Measurements from ENCODE around the gene IKBKE. TPM values are rescaled to one million over a fixed set of nuclear protein-coding genes. Genes with fewer than 3 reads are reported as not detected.

The IKBKE gene
- total RNA-seq, 1 experiment from 2014 or later, result 6.6 TPM

DNA sequence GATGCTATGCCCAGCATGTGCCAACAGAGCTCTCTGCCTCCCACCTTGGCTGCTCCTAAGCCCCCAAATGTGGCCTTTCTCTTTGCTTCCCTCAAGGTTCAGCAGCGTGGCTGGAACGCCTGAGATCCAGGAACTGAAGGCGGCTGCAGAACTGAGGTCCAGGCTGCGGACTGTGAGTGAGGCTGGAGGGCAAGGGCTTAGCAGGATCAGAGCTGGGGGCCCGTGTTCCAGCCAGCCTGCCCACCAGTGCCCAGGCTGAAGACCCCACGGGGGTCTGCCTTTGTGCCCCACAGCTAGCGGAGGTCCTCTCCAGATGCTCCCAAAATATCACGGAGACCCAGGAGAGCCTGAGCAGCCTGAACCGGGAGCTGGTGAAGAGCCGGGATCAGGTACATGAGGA is 14.6 kb downstream of the IKBKE start:
- Histone ChIP-seq H2BK120ac (ENCODE audit: low read depth, low read length, poor library complexity, severe bottlenecking) (no peak overlapping the region), H3K14ac (ENCODE audit: insufficient read depth, low read length) (no peak overlapping the region), H3K4ac (ENCODE audit: low read depth, low read length) (no peak overlapping the region), H3K9me3 (ENCODE audit: control insufficient read depth, low read depth, low read length) (no peaks in the 10 kb centered on the region), H3K23me2 (ENCODE audit: insufficient read length, low read depth, low read length, poor library complexity, severe bottlenecking) (no peaks in the 10 kb centered on the region), H3K18ac (ENCODE audit: insufficient read length, low read depth, low read length) (no peak overlapping the region), H2AFZ (ENCODE audit: low read length) (no peak overlapping the region), H3K56ac (ENCODE audit: insufficient read length, low read depth, low read length) (no peak overlapping the region), H4K20me1 (ENCODE audit: control insufficient read depth, insufficient read depth, insufficient read length) (no peaks in the 10 kb centered on the region), H3K79me1 (ENCODE audit: insufficient read depth, low read depth, low read length, poor library complexity, severe bottlenecking) (no peaks in the 10 kb centered on the region), H4K8ac (replicated peaks; ENCODE audit: insufficient read length, low read depth, low read length) (no peak overlapping the region), H2BK15ac (ENCODE audit: low read depth, low read length) (no peak overlapping the region), H3K23ac (ENCODE audit: insufficient read length, low read depth, low read length) (no peak overlapping the region), H3K4me2 (ENCODE audit: insufficient read depth, insufficient read length, low read length) (no peak overlapping the region), H2AK5ac (ENCODE audit: insufficient read length, low read length) (no peak overlapping the region), H3K27ac (ENCODE audit: insufficient read length, low read depth, low read length) (no peak overlapping the region), H2BK12ac (ENCODE audit: insufficient read length, low read depth, low read length) (no peak overlapping the region), H2BK5ac (ENCODE audit: insufficient read length, low read length) (no peak overlapping the region), H2BK20ac (ENCODE audit: low read depth, low read length, poor library complexity, severe bottlenecking) (no peak overlapping the region), H3K79me2 (ENCODE audit: insufficient read depth, low read length) (no peaks in the 10 kb centered on the region), H3K9ac (ENCODE audit: extremely low read depth, insufficient read length, low read length) (no peak overlapping the region), H3K4me1 (ENCODE audit: insufficient read depth, low read length) (no peaks in the 10 kb centered on the region), H4K91ac (ENCODE audit: insufficient read length, low read depth, low read length) (no peak overlapping the region), H3T11ph (ENCODE audit: low read length) (no peak overlapping the region), H3K27me3 (ENCODE audit: insufficient read depth, low read length) (no peaks in the 10 kb centered on the region), H4K5ac (ENCODE audit: insufficient read length, low read depth, low read length) (no peak overlapping the region)
- no peaks in the 10 kb centered on the region for H3K27me3 Mint-ChIP-seq (ENCODE audit: low read depth)
- no peaks in the 10 kb centered on the region for H3K4me1 Mint-ChIP-seq
- no peak for DNase-seq
- H3K36me3 Mint-ChIP-seq (ENCODE audit: insufficient read depth in 1 of 3, low read depth in 3 of 3), result peaks cover 0 to 2% (median 0%) of the 10 kb centered on the region in 3 experiments; a peak in 1 of 7 replicates
- TF ChIP-seq, protein P1, sequence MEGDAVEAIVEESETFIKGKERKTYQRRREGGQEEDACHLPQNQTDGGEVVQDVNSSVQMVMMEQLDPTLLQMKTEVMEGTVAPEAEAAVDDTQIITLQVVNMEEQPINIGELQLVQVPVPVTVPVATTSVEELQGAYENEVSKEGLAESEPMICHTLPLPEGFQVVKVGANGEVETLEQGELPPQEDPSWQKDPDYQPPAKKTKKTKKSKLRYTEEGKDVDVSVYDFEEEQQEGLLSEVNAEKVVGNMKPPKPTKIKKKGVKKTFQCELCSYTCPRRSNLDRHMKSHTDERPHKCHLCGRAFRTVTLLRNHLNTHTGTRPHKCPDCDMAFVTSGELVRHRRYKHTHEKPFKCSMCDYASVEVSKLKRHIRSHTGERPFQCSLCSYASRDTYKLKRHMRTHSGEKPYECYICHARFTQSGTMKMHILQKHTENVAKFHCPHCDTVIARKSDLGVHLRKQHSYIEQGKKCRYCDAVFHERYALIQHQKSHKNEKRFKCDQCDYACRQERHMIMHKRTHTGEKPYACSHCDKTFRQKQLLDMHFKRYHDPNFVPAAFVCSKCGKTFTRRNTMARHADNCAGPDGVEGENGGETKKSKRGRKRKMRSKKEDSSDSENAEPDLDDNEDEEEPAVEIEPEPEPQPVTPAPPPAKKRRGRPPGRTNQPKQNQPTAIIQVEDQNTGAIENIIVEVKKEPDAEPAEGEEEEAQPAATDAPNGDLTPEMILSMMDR (conservative IDR thresholded peaks at IDR 0.05), result no peak
- no CpG with 5 or more reads among the region's 10 CpGs for WGBS (ENCODE audit: extremely low coverage, insufficient read length, low lambda C conversion rate)
- no peak overlapping the region for H3K4me3 Mint-ChIP-seq
- H3K27ac Mint-ChIP-seq, result no peak overlapping the region
- no peaks in the 10 kb centered on the region for H3K9me3 Mint-ChIP-seq

Data from H9 (cell line).